Osteoblast (primary cell): Measurements from ENCODE around the gene ELK4. TPM values are rescaled to one million over a fixed set of nuclear protein-coding genes. Genes with fewer than 3 reads are reported as not detected.

Experiments
- DNase-seq: peaks from one replicate; pipeline ENCODE4 v3.0.0; 2011; ENCODE audit warnings: low spot score, mixed read lengths; ENCODE audit not compliant: insufficient read length; ENCODE audit errors: missing footprints
- H2AFZ ChIP-seq: 2 replicates; pipeline ENCODE4 v1.6.0; 2011; ENCODE audit warnings: mild to moderate bottlenecking, low read length
- H3K27ac ChIP-seq: 2 replicates; pipeline ENCODE4 v1.5.1; 2011; ENCODE audit warnings: mild to moderate bottlenecking, low read depth, low read length, moderate library complexity
- H3K27me3 ChIP-seq: 2 replicates; pipeline ENCODE4 v1.6.0; 2012; ENCODE audit warnings: mild to moderate bottlenecking, control low read depth, inconsistent platforms, low read length, moderate library complexity; ENCODE audit not compliant: insufficient read depth
- H3K36me3 ChIP-seq: 2 replicates; pipeline ENCODE4 v1.5.1; 2011; ENCODE audit warnings: mild to moderate bottlenecking, low read length, control low read depth, moderate library complexity; ENCODE audit not compliant: insufficient read depth
- H3K4me1 ChIP-seq: 2 replicates; pipeline ENCODE4 v1.5.1; 2011; ENCODE audit warnings: mild to moderate bottlenecking, low read length, control low read depth, moderate library complexity; ENCODE audit not compliant: insufficient read depth
- H3K4me2 ChIP-seq: 2 replicates; pipeline ENCODE4 v1.6.0; 2011; ENCODE audit warnings: mild to moderate bottlenecking, low read length; ENCODE audit not compliant: insufficient read depth
- H3K4me3 ChIP-seq: fragments of 200-600 bp; sonication (generic); 3 replicates; pipeline ENCODE4 v1.5.1; 2012; ENCODE audit warnings: mild to moderate bottlenecking, low read length, inconsistent platforms; ENCODE audit not compliant: insufficient read depth
- H3K79me2 ChIP-seq: 2 replicates; pipeline ENCODE4 v1.6.0; 2012; ENCODE audit warnings: mild to moderate bottlenecking, low read length, control low read depth, inconsistent platforms; ENCODE audit not compliant: insufficient read depth
- H3K9me3 ChIP-seq: 2 replicates; pipeline ENCODE4 v1.5.1; 2011; ENCODE audit warnings: low read depth, low read length, control low read depth
- H4K20me1 ChIP-seq: 2 replicates; pipeline ENCODE4 v1.6.0; 2012; ENCODE audit warnings: mild to moderate bottlenecking, low read length, control low read depth; ENCODE audit not compliant: insufficient read depth
- total RNA-seq: library from RNA; depleted of rRNA; stranded (reverse); fragments of >200 nt; gene quantifications from 2 replicates; pipeline ENCODE4 v1.2.3, GENCODE V29; 2012
- TF ChIP-seq, protein P1 (sequence below): IDR thresholded peaks from 2 replicates; pipeline ENCODE4 v1.5.1; 2011; ENCODE audit warnings: mild to moderate bottlenecking, low read depth, low read length, moderate library complexity; ENCODE audit errors: extremely low read depth

ELK4 gene
- total RNA-seq, 1 donor: 27.1 TPM

GRCh38 chr1:205576011-205576410 lies 55.8 kb downstream of the ELK4 start:
- Histone ChIP-seq H3K79me2 (no peaks in the 10 kb centered on the region), H3K36me3 (no peaks in the 10 kb centered on the region), H3K4me3 (no peak overlapping the region), H3K9me3 (no peaks in the 10 kb centered on the region), H2AFZ (no peak overlapping the region), H3K27ac (no peak overlapping the region), H3K4me2 (no peak overlapping the region), H3K4me1 (no peaks in the 10 kb centered on the region), H4K20me1 (no peaks in the 10 kb centered on the region), H3K27me3 (peaks cover 73% of the 10 kb centered on the region)
- DNase-seq: no peak
- TF ChIP-seq, protein P1, sequence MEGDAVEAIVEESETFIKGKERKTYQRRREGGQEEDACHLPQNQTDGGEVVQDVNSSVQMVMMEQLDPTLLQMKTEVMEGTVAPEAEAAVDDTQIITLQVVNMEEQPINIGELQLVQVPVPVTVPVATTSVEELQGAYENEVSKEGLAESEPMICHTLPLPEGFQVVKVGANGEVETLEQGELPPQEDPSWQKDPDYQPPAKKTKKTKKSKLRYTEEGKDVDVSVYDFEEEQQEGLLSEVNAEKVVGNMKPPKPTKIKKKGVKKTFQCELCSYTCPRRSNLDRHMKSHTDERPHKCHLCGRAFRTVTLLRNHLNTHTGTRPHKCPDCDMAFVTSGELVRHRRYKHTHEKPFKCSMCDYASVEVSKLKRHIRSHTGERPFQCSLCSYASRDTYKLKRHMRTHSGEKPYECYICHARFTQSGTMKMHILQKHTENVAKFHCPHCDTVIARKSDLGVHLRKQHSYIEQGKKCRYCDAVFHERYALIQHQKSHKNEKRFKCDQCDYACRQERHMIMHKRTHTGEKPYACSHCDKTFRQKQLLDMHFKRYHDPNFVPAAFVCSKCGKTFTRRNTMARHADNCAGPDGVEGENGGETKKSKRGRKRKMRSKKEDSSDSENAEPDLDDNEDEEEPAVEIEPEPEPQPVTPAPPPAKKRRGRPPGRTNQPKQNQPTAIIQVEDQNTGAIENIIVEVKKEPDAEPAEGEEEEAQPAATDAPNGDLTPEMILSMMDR: no peak

DNA sequence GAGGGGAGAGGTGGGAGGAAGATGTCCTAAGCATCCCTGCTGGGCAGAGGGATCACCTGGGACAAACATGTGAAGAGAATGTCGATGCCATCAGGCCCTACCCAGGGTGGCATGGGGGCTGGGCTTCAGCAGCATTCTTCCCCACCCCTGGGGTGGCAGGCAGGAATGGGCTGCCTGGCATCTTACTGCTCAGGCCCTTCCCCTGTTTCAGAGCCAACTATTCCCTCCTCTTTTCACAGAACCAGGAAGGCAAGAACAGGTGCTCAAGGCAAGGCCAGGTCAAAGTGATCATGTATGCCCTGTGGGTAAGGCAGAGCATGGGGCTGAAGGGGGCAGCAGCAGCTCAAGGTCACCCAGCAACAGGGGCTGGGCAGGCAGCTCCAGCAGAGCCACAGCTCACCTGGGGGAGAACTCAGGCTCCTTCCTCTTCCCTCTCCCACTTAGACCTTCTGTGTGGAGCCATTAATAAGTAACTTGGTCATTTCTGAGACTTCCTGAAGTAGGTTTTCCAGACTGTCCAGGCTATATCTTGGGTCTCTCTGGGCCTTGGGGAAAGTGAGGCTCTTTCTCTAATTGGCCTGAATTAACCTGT lies 56.4 kb downstream of the ELK4 start:
- no peak for DNase-seq
- TF ChIP-seq, protein P1: no peak
- Histone ChIP-seq H3K4me3 (no peak overlapping the region), H3K79me2 (no peaks in the 10 kb centered on the region), H3K9me3 (no peaks in the 10 kb centered on the region), H3K27ac (no peak overlapping the region), H3K36me3 (no peaks in the 10 kb centered on the region), H3K4me1 (no peaks in the 10 kb centered on the region), H3K4me2 (no peak overlapping the region), H4K20me1 (no peaks in the 10 kb centered on the region), H2AFZ (no peak overlapping the region), H3K27me3 (peaks cover 74% of the 10 kb centered on the region)

DNA sequence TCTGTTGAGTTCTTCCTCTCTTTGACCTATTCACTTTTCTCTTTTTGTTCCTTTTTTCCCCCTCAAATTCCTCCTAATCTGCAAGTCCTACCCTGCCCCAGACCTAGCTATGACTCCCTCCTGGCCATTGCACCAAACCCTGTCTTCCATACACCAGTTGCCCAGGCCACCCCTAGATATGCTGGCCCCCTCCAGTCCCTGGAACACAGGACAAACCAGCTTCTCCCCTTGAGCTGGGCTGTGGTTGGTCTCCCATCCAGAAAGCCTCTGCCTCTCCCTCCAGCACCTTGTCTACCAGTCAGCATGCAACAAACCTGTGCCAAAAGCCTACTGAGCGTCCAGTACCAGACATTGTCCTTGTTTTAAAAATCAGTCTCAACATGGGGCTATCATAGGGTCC lies 59.4 kb downstream of the ELK4 start:
- H3K4me1 ChIP-seq: no peaks in the 10 kb centered on the region
- no peak overlapping the region for H3K4me3 ChIP-seq
- peaks cover 77% of the 10 kb centered on the region for H3K27me3 ChIP-seq
- no peak overlapping the region for H3K27ac ChIP-seq
- TF ChIP-seq, protein P1: no peak
- no peak overlapping the region for H3K4me2 ChIP-seq
- no peaks in the 10 kb centered on the region for H3K79me2 ChIP-seq
- no peaks in the 10 kb centered on the region for H3K36me3 ChIP-seq
- no peak overlapping the region for H2AFZ ChIP-seq
- H3K9me3 ChIP-seq: no peaks in the 10 kb centered on the region
- no peak for DNase-seq
- H4K20me1 ChIP-seq: no peaks in the 10 kb centered on the region

- no peak for DNase-seq
- H3K27ac ChIP-seq: no peak overlapping the region
- H4K20me1 ChIP-seq: no peaks in the 10 kb centered on the region
- TF ChIP-seq, protein P1: no peak
- no peaks in the 10 kb centered on the region for H3K36me3 ChIP-seq
- no peak overlapping the region for H2AFZ ChIP-seq
- no peaks in the 10 kb centered on the region for H3K4me1 ChIP-seq
- peaks cover 79% of the 10 kb centered on the region for H3K27me3 ChIP-seq
- no peaks in the 10 kb centered on the region for H3K79me2 ChIP-seq
- H3K4me3 ChIP-seq: no peak overlapping the region
- no peaks in the 10 kb centered on the region for H3K9me3 ChIP-seq
- no peak overlapping the region for H3K4me2 ChIP-seq
These were observed 60.1 kb downstream of the ELK4 start for GRCh38 chr1:205571747-205572146.
